EH (cell line): ENCODE data around the gene NCAM1.

Source experiments
- DNase-seq: peaks from one replicate; pipeline ENCODE4 v3.0.0-alpha.2; 2015; ENCODE audit warnings: low read depth

NCAM1 gene

DNA sequence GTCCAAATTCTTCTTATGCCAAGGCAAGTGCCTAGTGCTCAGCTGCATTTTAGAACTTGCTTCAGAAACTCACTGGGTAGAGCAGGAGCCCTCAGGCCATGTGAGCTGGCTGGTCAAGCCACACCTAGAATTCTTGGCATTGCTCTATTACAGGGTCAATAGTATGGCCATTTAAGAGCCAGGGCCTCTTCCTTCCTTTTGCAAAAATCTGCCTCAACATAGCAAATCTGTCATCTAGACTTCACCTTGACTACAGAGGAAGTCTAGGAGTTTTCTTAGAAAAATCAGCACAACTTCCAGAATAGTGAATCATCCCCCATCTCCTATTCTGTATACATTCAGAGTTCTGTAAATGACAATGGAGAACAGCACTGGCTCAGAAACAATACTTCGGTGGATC lies 241.2 kb downstream of the NCAM1 start:
- DNase-seq, result peak; percentile 14

DNA sequence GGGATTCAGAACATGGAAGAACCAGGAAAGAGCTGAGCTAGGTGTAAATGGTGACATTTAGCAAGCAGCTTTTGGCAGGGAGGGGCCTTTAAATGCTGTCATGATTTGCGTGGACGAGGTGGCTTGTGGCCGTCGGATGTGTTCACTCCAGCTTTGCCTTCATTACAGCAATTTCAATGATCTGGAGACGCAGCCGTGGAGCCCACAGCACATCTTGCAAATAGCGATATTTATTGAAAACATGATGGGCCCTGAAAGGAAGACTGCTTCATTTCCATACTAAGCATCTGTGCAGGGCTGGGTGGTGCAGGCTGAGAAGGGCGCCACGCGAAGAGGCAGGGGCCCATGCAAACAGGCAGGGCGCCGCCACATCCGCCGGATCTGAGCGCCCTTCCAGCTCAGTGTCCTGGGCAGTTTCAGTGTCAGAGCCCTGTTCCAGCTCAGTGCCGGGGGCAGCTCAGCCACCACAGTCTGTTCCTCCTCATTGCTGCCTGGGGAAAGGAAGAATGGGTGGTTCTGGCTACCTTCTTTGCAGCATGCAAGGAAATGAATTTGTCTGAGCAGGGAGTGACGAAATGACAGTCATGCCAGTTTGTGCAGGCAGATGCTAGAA lies 242.0 kb downstream of the NCAM1 start:
- DNase-seq, result no peak

DNA sequence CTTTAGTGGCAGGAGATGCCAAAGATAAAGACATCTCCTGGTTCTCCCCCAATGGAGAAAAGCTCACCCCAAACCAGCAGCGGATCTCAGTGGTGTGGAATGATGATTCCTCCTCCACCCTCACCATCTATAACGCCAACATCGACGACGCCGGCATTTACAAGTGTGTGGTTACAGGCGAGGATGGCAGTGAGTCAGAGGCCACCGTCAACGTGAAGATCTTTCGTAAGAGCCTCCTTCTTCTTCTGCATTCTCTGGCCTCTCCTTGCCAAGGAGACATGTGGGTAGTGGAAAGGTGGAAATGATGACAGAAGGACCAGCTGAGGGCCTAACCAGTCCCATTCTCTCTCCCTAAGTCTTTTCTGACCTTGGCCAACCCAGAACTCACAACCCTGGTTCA lies 243.1 kb downstream of the NCAM1 start:
- DNase-seq, result no peak

- DNase-seq, result no peak
Observed at GRCh38 chr11:113213549-113213948, 252.3 kb downstream of the NCAM1 start.

GRCh38 chr11:113222241-113222640 lies 261.0 kb downstream of the NCAM1 start:
- DNase-seq, result no peak

DNA sequence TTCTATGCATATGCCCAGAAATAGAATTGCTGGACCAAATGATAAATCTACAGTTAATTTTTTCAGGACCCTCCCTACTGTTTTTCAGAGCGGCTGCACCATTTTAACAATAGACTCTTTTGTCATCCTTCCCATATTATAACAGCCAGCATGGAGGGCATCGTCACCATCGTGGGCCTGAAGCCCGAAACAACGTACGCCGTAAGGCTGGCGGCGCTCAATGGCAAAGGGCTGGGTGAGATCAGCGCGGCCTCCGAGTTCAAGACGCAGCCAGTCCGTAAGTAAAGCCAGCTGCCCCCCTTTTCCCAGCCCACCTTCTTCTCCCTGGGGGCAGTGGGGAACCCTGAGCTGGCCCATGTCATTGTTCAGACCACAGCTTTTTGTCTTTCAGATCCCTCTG lies 273.7 kb downstream of the NCAM1 start:
- no peak for DNase-seq

- DNase-seq, result no peak
Observed at GRCh38 chr11:113237261-113237660, 276.0 kb downstream of the NCAM1 start.

- DNase-seq, result no peak
Observed at GRCh38 chr11:113238721-113239120, 277.5 kb downstream of the NCAM1 start.

DNA sequence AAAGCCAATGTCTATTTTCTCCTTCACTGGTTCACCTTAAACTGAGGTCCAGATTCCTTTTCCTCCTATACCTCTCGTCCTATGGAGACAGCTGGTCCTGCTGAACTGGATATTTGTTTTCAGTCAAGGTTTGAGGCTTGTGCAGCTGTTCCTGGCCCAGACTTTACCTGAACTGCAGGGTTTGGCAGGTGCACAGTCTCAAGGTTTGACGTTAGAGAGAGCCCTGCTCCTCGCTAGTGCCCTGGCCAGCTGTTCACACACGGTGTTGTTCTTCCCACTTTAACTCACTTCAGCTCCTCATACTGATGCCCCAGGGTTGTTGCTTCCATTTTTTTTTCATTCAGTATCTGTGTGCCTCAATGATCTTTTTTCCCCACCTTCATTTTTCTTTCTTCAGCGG lies 279.2 kb downstream of the NCAM1 start:
- no peak for DNase-seq

DNA sequence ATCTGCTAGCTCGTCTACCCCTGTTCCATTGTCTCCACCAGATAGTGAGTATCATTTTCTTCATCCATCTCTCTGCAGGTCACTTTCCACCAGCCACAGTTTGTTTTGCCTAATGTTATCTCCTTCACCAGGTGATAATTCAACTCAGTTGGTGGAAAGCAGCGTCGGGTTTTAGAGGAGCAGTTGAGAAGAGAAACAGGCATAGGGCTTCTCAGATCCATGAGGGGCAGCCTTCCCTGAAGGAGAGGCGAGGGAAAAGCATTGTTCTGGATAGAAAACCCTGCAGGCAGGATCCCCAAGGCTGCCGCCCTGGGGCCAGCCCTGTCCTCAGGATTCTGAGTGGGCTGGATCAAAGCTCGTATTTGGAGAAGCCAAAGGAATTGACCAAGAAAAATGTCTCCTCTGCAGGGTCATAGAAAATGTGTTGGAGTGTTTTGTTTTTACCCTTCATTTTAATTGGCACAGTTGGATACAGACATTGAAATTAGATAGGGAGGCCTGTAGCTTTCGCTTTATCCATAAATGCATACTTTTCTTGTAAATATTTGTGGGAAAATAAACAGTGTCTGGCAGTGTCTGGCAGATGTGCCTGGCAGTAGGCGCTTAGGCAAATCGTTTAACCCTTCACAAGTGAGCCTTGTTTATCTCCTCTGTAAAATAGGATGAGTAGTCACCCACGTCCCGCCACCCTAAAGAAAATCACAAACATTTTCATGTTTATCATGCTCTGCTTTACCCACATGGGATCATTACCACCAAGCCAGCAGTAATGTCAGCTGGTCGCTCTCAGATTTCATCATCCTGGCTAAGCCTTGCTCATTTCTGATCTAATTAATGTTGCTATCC lies 279.8 kb downstream of the NCAM1 start:
- DNase-seq, result no peak

DNA sequence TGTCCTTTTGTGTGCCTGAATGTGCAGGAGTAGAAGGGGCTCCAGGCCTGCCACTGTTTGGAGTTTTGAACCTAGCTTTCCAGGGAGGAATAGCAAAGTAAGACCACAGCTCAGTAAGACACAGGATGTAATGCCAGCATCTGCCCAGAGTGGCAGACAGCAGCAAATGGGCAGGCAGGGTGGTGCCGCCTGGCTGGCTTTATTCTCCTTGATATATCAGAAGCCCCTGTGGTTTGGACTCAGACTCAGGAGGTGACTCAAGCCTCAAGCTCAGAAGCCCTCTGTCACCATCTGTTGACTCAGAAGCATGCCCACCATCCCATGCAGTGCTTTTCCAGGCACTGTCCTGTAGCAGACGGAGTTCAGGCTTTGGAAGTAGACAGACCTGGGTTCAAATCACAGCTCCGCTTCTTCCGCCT lies 280.4 kb downstream of the NCAM1 start:
- DNase-seq, result no peak

DNA sequence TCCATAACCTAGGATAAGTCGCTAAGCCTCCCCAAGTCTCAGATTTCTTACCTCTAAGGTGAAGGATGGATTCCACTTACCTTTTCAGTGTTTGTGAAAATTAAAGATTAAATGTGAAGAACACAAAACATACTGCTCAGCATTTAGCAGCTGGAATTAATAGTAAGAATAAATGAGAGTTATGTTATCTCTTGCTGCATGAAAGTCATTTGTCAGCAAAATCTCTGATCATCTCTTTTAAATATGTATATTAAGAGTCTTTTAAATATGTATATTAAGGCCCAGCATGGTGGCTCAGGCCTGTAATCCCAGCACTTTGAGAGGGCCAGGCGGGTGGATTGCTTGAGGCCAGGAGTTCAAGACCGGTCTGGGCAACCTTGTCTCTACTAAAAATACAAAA lies 280.8 kb downstream of the NCAM1 start:
- DNase-seq, result no peak

DNA sequence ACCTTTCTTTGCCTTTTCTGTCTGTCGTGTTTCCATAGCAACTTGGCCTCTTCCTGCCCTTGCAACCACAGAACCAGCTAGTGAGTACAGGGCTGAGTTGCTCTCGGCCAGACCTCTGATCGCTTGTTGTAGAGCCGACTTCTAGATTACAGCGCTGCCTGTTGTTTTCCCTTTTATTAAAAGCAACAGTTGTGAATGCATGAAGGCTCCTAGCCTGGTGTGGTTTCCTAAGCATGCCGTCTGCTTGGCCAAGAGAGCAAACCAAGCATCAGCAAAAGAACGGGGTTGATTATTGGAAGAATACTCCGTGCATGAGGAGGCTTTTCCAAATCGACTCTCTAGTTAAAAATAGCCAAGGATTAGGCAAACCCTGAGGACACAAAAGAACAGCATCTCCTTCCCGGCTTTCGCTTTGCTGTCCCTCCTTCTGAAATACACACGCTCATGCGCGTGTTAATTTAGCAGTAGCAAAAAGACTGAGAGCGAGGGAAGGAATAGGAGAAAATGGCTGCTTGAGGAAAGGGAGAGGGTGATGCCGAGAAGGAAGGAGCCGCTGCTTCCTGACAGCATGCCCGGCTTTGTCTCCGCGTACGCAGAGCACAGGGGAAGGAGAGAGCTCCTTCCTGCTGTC lies 281.7 kb downstream of the NCAM1 start:
- peak; percentile 53 for DNase-seq

DNA sequence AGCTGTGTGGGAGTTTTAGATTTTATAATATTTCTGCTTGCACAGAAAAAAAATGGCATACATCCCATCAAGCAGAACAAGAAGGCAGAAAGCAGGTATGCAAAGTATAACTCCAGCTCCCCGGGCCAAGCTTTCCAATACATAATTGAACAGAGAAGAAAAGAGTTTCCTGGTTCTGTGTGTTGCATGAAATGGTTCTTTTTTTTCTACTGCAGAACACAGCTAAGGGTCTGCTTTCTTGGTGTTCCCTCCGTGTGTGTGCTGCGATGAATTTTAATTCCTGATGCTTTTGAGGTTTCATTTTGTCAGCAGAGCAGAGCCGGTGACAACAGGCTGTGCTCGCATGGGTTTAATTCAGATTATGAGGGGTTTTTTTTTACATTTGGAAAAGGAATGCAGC lies 282.5 kb downstream of the NCAM1 start:
- DNase-seq, result no peak

GRCh38 chr11:113245216-113245615 lies 284.0 kb downstream of the NCAM1 start:
- DNase-seq, result no peak

DNA sequence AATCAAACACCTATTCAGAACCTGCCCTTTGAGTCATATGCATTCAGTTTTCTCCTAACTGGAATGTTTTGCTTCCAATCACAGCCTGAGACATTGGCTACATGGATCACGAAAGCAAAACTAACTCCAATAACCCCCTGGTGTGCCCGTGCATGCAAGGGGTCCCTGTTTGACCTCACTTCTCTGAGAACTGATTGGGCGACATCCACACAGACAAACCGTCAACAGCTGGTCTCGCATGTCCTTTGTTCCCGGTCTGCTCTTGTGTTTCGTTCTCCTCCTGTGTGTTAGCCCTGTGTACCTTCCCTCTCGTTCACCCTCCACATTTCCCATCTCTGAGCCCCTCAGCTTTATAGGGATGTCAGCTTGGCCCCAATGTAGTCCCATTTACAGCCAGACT lies 286.0 kb downstream of the NCAM1 start:
- no peak for DNase-seq

DNA sequence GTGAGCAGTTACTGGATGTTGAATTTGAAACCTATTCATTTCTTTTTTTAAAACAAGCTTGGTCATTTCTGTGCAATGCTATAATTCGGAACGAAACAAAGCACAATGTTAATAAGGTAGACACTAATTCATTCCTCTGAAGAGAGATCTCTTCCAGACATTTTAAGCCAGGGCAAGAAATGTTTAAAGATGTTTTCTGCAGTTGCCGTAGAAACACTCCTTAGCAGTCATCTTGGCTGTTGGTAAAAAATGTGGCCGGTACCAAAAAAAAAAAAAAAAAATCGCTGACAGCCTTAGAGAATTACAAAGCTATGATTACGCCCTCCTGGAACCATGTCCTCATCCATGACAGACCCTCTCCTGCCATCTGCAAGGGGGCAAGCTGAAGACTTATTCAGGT lies 286.7 kb downstream of the NCAM1 start:
- DNase-seq, result no peak

DNA sequence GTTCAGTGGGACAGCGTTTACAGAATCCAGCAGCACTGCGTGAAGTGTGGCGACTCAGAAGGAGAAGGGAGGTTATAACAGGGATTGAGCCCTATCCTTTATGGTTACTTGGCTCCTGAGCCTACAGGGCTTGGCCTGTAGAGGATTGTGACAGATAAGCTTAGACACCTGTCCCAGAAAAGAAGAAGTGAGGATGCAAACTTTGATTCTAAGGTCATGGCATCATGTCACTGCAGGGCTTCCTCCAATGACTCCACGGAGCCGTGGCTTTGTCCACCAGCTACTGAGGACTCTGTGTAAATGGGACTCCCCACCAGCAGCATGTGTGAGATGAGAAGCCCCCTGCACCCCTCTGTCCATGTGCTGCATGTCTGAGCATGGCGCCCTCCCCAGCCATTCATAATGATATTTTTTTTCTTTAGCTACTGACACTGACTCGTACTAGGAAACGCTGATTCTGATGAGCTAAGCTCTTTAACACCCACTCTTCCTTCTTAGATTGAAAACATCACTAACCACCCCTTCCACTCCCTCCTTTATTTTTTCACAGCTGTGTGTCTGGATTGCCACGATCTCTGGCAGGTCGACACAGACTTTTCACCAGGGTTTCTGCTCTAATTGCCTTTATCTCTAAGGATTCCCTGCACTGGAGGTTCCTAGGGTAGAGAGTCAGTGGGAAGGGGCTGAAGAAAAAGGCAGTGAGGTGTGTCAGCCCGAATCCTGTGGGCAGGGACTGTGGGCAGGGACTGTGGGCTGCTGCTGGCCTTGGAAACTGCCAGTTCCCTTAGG lies 287.7 kb downstream of the NCAM1 start:
- DNase-seq, result no peak

- DNase-seq, result peak; percentile 3
Observed at GRCh38 chr11:113249491-113249763, 288.2 kb downstream of the NCAM1 start.

DNA sequence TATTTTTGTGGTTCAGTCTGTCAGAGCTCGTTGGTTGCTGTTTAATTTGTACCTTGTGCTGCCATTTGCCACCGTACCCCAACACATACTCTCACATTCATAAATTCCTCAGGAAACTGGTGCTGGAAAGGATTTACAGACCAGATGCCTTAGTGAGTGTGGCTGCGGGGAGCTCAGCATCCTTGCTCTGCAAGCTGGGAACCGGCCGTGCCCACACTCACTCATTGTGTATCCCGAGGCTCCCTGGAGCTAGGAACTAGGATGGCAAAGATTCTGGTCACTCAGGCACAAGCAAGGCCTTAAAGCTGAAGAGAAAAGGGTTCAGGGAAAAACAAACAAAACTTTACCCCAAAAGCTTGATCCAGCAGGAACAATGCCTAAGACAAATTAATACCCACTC lies 288.6 kb downstream of the NCAM1 start:
- no peak for DNase-seq

DNA sequence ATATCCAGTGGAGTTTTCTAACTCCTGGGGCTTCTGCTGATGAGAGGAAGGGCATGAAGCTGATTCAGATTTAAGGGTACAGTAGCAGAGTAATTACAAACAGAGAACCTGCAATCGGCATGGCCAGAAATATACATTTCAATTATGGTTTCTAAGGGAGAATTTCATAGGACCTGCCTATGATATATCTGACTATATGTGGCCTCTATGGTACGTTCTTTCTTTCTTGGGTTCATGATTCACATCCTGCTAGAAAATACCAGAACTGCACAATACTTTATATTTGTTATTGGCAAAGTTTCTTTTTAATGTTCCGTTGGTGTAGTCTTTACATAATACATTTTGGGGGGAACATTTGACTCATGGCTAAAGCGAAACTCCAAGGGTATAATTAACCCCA lies 290.1 kb downstream of the NCAM1 start:
- no peak for DNase-seq

- DNase-seq, result no peak
Observed at GRCh38 chr11:113253406-113253805, 292.2 kb downstream of the NCAM1 start.

DNA sequence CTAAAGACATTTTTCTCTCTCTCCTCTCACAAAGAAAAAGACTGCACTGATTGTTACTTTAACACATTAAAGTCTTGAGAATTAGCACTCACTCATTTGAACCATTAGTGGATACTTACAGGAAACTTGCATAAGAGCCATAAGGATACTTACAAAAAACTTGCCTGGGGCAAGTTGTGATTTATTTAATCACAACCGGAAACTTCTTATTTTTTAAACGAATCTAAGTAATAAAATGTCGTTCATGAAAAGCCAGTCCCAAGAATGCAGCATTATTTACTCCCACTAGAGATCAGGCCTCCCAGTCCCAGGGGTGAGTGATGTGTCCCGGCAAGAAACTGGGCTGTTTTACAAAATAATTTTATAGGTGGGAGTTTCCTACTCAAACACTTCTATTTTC lies 293.9 kb downstream of the NCAM1 start:
- DNase-seq, result peak; percentile 32
